NOMO-1 treated with dmso at 0.1 percent for 144 hours (cell line): ENCODE measurements around the gene DCAF11.
A peak's percentile ranks its signal among the peaks of the same experiment; 100 is the strongest.

Experiments used
- DNase-seq: peaks from one replicate; lab custom pipeline; 2025; ENCODE audit not compliant: unreplicated experiment; lab: John Stamatoyannopoulos, UW

The DCAF11 gene

DNA sequence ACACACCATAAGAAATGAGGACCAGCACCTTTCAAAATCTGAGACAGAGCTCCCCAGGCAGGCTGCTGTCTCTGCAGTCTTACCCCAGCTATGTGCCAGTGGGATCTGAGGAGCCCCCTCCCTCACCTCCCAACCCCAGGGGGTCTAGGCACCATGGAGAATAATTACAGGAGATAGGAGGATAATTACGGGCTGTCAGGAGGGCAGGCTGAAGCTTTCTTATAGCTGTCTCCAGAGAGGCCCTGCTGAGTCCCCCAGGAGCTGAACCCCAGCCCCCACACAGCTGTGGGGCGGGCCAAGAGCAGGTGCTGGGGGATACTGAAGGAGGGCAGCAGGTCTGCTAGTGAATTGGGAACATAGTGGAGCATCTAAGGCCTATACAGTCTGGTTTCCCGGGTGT lies 36.4 kb upstream of the DCAF11 start:
- no peak for DNase-seq

- no peak for DNase-seq
Measured at GRCh38 chr14:24079491-24080141, 35.0 kb upstream of the DCAF11 start.

- DNase-seq = no peak
Measured at GRCh38 chr14:24080142-24080530, 34.4 kb upstream of the DCAF11 start.

DNA sequence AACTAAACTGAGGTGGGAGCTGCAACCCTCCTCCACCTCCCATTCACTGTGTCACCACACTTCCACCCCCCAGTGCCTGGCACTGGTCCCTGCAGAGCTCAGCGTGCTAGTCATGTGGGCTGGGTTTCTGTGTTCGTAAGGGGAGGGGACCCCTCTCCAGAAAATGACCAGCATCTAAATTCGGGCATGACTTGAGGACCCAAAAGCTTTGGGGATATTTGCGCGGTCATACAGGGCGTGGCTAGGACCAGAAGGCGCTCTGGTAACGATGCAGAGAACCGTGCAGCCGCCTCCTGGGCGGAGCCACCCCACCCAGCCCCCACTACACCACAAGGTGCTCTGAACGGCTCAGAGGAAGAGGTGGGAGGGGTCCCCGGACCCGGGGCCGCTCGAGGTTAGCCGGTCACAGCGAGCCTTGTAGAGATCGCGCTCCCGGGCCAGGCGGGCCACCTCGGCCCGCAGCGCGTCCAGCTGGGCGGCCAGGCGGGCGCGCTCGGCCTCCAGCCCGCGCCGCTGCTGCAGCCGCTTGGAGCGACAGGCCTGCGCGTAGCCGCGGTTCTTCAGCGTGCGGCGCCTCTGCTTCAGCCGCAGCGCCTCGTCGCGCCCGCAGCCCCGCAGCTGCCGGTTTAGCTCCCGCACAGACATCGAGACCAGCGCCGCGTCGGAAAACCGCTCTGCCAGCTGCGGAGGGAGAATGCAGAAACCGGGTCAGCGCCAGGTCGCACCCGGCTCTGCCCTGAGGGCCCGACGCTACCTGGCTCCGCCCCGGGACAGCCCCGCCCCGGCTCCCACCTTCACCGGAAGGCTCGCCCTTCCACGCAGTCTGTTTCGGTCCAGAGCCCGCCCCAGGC lies 33.5 kb upstream of the DCAF11 start:
- DNase-seq = peak; percentile 15

- DNase-seq = no peak
Measured at GRCh38 chr14:24081739-24082211, 32.8 kb upstream of the DCAF11 start.

DNA sequence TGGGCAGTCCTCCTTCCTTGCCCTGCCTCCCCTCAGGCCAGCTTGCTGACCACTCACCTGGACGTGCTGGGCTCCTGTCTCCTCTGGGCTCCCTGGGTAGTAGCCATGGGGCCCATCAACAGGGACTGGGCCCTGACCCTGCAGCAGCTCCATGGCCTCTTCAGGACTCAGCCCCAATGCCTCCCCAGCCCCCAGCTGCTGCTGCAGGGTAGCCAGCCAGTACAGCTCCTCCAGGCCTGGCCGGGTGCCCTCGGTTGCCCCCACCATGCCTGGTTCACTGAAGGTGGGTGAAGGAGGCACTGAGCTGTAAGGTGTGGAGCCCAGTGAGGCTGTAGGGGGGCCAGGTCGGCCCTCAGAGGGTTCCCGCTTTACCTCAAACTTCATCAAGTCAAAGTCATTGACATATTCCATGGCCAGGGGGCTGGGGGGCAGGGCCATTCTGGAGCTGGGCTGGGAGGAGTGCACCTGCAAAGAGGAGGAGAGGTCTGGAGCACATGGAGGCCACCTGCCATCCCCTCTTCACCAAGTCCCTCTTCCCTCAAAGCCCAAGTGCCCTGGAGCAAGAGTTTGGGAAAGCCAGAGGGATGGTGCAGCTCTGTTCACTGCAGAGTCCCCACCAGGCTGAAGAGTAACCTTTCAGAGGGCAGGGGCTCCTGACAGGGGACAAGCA lies 32.0 kb upstream of the DCAF11 start:
- DNase-seq = no peak

GRCh38 chr14:24083462-24083861 lies 31.1 kb upstream of the DCAF11 start:
- DNase-seq = no peak

DNA sequence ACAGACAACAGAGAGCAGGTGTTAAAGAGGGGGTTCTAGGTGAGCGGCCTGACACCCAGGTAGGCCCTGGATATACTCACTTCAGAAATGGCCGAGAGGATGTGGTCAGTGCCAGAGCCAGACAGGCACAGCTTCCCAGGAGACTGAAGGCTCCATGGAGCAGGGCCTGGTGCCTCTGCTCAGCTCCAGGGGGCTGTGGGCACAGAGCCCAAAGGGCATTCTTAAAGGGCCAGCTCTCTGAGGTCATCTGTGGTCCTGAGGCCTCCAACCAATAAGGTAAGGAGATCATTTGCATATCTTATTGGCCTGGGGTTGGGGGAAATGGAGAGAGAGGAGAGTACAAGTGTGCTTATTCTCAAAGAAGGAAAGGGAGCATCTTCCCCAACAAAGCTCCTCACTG lies 30.1 kb upstream of the DCAF11 start:
- no peak for DNase-seq

GRCh38 chr14:24085215-24085614 lies 29.4 kb upstream of the DCAF11 start:
- DNase-seq = no peak

DNA sequence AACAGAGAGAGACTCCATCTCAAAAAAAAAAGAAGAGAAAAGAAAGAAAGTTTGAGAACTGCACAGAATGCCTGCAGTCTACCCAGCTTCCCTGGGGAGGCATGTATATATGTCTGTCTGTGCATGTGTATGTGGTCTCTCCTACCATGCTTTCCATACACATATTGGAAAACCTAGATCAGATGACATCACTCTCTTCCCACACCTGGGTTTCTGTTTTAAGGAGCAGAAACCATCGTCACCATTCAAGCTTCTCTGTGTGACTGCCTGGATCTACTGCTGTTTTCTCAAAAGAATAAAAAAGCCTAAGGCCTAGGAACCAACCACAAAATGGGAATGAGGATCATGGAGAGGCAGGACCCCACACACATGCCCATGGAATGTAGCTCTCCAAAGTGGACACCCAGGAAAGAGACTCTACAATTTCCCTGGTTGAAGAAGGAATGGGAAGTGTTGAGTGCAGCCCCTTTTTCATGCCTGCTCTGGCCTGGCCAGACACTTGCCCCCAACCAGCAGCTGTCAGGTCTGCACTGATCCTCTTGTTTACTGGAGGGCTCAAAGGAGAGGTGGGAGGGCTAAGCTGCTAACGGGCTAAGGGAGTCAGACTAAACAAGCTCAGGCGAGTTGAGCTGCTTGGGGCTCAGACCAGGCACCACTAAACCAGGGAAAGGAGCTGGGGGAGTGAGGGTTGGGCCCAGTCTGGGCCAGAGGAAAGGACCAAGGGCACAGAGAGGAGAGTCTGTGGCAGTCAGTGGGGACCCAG lies 28.2 kb upstream of the DCAF11 start:
- DNase-seq = no peak

DNA sequence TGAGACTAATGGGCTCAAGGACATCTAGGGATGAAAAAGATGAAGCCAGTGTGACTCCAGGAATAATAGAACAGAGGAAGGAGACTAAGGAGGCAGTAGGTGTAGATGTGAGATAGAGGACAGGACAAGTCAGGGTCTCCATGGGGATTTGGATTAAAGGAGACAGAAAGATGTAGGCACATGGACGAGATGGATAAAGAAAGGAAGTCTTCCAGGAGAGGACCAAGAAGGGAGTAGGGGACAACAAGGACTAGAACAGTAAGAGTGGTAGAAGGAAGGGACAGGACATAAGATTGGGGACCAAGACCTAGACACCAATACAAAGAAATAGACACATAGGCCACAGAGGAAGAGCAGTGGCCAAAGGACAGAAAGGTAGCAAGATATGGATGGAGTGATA lies 27.6 kb upstream of the DCAF11 start:
- no peak for DNase-seq

- no peak for DNase-seq
Measured at GRCh38 chr14:24088095-24088494, 26.5 kb upstream of the DCAF11 start.

GRCh38 chr14:24089890-24090289 lies 24.7 kb upstream of the DCAF11 start:
- DNase-seq = no peak

DNA sequence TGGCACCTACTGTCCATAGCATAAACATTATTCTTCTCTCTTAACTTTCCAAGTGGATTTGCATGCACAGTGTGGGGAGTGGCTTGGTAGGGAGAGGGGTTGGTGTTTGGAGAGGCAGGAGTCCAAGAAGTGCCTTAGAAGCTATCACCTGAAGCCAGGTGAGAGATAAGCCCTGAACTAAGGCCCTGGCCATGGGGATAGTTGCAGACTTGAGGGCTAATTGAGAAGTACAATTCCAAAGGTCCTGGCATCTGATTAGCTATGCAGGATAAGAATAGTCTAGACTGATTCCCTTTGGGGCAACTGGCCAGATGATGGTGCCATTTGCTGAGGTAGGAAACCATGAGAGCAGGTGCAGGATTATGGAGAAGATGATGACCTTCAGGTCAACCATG lies 22.5 kb upstream of the DCAF11 start:
- no peak for DNase-seq

- no peak for DNase-seq
Measured at GRCh38 chr14:24092505-24093206, 21.9 kb upstream of the DCAF11 start.

GRCh38 chr14:24093207-24093900 lies 21.2 kb upstream of the DCAF11 start:
- no peak for DNase-seq

DNA sequence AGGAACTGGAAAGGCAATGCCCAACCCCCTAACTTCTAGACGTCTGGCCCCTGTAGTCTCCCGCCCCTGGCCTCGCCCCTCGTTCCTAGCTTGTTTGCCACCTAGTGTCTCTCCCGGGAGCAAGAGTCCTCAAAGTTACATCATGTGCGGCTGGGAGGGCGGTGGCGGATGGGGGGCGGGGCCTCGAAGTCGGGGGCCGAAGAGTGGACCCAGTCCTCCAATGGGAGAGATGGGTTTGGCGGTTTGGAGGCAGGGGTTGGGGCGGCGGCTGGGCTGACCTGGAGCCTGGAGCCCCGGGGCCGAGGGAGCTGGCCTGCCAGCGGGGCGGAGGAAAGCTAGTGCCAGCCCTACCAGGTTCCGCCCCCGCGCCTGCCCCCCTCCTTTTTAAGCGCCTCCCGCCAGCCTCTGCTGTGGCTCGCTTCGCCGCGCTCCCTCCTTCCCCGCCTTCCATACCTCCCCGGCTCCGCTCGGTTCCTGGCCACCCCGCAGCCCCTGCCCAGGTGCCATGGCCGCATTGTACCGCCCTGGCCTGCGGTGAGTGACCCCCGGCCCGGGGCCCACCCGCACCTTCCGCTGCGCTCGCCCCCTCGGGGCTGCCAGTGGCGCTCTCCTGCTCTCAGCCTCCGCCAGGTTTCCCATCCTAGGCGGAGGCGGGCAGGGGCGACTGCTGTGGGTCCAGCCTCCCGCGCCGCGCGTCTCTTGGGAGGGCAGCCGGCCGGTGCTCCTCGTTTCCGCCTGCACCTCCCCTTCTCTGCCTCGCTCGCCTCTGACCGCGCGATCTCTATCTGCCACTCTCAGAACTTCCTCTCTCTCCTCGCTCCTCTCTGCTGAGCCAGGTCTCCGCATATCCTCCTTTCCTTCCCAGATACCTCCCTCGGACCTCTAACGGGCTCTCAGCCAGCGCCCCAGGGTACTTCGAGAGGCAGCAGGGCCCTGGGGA lies 20.4 kb upstream of the DCAF11 start, which contains the start of gene PCK2:
Gene PCK2 (plus strand): TSS at position 411 of the 940 bp plus-strand sequence. CDS start 95 bp downstream, at position 506.
- DNase-seq = peak; percentile 86

- no peak for DNase-seq
Measured at GRCh38 chr14:24094841-24095270, 19.7 kb upstream of the DCAF11 start.
